NK-92 (cell line): ENCODE measurements around the gene DNER.
"Not testable (repeated sequence)": the region's sequence is repeated elsewhere in the genome, so short reads cannot be mapped to it uniquely, and the experiment has no call there.

Experiments used
- DNase-seq: peaks from one replicate; lab custom pipeline; 2025; ENCODE audit not compliant: unreplicated experiment; lab: John Stamatoyannopoulos, UW

The DNER gene

DNA sequence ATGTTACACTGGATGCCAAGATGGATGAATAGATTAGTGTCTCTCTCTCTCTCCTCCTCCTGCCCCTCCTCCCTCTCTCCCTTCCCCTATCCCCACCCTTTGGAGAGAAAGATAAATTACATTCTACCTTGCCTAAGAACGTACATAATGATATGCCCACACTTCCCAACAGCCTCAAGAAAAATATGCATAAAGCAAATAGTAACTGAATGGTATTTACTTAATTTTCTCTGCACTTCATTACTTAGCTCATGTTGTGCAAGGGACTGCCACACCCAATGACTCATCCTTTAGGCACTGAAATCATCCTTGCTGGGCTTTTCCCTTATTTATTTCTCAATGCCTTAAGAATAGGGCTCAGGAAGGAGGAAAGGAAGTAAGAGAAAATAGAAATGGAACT, 306.0 kb downstream of the DNER start:
- no peak for DNase-seq

DNA sequence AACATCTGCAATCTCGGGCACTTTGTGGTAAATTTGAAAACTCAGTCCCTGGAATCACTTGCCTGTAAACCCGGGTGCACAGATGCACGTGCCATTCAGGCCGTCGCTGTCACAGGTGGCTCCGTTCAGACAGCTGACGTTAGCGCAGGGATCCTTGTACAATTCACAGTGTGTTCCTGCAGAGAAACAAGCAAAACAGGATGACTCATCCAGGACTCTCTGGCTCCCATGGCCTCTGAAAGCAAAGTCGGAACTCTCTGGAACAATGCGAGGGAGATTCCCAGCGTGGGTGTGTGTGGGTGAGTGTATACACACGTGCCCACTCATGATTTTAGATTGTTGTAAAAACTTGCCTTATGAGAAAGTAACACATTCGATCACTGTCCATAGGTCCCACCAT, 307.2 kb downstream of the DNER start:
- DNase-seq = no peak

DNA sequence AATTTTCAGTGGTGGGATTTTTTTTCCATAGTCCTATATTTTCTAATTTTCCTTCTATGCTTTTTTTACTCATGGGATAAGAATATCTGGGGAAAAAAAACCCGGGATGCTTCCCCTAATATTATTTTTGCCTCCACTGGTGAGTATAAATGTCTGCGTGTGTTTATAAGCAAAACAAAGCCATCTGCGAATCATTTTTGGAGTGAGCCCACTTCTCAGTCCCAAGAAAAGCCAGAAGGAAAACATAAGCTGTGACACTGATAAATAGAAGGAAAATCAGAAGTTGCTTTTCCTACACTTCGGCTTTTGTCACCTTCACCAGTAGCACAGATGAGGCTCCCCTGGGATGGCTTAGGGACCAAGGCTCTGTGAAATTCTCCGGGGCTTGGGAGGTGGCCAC, 308.6 kb downstream of the DNER start:
- DNase-seq = no peak

DNA sequence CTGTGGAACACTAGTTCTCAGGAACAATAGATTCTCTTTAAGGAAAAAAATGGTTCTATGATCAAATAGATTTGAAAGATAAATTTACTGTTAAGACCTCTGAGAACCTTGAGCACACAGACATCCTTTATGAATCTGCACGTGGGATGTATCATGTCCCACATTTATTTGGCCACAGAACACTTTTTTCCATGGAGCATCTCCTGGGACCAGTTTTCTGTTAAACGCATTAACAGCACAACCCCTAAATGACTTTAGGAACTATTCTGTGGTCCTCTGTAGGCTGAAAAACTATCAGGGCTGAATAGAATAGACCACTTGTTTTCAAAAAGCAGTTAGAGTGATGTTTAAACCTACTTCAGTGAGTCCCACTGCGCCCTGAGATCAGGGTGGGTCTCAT, 311.1 kb downstream of the DNER start:
- no peak for DNase-seq

DNA sequence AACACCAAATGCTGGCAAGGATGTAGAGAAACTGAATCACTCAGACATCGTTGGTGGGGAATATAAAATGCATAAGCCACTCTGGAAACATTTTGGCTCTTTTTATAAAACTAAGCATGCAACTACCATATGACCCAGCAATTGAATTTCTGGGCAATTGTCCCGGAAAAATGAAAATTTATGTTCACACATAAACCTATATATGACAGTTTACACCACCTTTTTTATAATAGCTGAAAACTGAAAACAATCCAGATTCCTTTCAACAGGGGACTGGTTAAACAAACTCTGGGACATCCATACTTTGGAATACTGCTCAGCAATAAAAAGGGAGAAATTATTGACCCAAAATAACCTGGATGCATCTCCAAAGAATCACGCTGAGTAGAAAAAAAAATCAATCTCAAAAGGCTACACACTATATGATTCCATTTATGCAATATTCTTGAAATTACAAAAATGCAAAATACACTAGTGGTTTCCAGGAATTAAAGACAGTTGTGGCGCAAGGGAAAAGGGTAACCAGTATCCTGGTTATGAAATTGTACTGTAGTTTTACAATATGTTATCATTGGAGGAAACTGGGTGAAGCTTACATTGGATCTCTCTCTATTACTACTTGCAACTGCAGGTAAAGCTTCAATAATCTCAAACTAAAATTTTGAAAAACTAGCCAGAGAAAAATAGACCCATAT, 313.0 kb downstream of the DNER start:
- DNase-seq = no peak

DNA sequence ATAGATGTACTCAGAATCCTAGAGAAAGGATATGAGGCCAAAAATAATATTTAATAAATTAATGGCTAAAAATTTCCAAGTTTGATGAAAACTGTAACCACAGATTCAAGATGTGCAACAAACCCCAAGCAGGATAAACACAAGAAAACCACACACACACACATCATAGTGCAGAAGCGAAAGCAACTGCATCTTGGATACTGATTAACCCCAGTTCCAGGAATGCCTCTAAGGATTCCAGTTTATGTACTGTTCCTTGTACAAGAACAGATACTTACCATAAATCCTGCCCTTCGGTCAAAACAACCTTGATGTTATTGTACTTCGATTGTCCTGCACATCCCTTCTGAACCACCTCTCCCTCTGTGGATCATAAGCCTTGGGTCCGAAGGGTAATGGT, 320.4 kb downstream of the DNER start:
- DNase-seq = no peak

DNA sequence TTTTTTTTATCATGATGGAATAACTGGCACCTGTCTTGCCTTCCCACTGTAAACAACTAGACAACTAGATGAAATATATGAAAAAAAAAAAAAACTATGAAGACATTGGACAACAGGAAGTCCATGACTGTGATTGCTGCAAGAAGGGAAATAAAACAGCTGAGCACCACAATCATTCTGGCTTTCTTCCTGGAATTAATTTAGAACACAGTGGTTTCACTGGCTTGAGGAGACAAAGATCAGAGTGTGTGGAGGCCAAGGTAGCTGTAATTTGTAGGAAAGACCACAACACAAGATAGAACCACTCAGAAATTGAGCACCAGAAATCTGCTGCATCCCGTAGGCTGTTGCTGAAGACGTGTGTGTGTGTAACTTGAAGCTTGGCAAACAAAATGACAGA, 322.2 kb downstream of the DNER start:
- DNase-seq = no peak

DNA sequence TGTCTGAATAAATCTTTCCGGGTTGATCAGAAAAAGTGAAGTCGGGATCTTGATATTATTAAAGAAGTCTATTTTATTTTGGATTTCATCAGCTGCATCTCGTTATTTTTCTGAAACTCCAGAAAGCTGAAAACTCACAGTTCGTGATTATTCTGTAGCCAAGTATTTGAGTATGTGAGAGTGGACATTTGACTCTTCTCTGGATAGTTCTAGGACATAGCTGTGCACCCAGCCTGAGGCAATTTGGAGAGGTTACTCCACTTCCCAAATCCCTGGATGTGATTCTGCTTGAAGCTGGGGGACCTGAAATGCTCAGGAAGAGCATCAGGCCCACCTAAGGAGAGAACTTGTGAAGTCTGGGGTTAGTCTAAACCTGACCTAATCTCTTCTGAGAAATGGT, 325.6 kb downstream of the DNER start:
- DNase-seq = no peak

DNA sequence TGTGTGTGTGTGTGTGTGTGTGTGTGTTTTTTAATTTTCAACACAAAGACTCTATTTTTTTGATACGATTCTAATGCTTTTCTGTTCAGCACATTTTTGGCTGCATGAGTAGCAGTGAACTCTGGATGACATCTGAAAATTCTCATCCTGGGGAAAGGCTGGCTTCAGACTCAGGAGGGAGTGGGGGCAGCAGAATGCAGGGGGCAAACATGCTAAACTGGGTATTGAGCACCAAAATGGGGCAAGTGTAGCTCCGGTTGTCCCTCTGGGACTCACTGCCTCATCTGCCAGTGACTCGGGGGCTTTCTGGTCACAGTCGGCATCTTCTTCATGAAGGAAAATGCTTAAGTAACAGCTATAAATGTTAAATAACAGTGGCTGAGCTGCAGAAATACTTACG, 326.5 kb downstream of the DNER start:
- no peak for DNase-seq

DNA sequence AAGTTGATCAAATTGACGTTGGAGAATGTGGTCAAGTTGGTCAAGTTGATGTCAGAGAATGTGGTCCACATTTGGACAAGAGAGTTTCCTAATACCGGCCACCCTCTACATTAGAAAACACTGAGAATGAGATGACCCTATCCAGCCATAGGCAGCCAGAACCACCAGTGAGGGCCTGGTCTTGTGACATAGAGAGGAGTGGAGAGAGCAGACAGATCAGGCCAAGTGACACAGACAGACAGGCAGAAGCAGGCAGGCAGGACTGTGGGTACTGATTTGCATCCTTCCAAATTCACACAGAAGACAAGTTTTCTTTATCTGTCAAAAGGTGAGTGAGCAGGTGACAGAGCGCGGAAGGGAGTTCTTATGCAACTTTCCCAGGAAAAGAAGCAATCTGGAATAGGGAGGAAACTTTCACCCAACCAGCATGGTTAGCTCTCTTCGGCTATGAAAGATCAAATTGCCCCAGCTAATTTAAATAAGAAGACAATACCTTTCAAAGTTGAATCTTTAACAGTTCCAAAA, 334.2 kb downstream of the DNER start:
- DNase-seq = no peak

DNA sequence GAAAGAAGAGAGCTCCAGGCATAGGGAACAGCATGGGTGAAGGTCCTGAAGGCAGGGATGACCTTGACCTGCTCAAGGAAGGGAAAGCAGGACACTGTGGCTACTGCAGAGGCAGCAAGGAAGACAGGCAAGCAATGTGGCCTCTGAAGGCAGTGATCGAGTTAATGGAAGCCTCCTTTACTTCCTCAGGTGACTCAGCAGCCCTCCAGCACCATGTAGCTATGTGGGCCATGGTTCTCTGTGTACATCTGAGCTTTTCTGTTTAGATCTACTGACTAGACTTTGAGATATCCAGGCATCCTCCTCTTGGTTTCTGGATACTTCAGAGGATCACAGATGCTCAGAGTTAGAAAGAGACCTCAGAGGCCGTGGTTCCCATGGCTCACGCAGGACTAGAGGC, 336.0 kb downstream of the DNER start:
- DNase-seq = no peak

DNA sequence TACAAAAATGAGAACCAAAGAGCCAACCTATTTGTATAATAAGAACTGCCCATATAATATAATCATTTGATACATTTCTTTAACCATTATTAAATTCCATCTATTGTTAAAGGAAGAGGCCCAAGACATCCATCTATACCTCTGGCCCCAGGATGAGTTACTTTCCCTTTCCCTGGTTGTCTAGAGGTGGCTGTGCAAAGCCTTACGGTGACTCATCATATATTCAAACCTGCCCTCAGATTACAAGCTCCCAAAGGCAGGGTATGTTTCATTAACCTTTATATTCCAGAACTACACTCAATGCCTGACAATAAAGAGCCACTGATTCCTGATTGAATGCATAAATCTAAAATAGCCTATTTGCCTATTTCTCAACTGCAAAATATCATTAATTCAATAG, 337.5 kb downstream of the DNER start:
- DNase-seq = no peak

DNA sequence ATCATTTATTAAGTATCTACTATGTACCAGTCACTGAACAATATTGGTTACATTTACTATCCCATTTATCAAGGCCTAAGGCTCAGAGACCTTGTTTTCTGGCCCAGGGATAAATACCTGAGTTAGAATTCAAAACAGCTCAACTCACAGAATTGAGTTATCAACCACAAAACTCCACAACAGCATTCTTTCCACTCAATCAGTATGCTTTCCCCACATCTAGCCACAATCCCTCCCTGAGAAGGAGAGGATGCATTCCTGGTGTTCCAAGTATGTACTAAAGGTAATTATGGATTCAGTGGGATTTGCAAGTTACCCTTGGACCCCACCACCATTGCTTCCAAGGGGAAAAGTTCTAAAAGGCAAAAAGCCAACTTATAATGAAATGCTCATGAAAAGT, 339.1 kb downstream of the DNER start:
- no peak for DNase-seq

DNA sequence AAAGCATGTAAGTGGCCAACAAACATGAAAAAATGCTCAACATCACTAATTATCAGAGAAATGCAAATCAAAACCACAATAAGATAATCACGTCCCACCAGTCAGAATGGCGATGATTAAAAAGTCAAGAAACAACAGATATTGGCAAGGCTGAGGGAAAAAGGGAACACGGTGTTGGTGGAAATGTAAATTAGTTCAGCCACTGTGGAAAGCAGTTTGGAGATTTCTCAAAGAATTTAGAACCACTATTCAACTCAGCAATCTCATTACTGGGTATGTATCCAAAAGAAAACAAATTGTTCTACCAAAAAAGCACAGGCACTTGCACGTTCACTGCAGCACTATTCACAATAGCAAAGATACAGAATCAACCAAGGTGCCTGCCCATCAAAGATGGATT, 341.0 kb downstream of the DNER start:
- not testable (repeated sequence) for DNase-seq

DNA sequence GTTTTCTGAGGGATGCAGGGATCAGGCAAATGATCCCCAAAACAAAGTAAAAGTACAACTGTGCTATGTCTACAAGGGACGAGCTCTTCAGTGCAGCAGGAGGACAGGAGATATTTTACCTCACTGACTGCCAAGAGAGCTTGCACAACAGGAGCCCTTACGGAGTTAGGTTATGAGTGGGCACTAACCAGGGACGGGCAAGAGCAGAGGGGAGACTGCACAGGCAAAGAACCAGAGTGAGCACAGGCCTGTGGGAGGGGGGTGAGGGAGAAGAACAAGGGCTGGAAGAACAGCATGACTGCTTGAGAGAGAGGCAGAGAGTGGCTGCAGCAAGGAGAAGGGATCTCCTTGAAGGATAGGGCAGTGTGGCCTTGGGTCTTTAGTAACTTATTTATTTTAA, 342.1 kb downstream of the DNER start:
- no peak for DNase-seq

DNA sequence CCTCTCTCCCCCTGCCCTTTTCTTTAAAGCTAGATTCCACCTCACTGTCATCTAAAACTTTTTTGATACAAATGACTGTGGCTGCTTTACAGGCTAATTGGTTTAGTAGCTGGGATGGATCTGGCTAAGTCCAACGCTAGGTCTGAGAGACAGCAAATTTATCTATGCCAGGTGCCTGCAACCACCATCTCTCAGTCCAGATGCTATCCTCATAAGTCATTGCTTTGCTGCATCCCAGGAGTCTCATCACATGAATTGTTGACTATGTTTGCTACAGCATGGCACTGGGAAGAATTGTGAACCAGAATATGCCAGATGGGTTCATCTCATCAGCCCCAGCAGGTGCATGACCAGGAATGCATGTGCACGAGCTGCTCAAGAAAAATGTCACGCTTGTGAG, 343.3 kb downstream of the DNER start:
- DNase-seq = no peak

DNA sequence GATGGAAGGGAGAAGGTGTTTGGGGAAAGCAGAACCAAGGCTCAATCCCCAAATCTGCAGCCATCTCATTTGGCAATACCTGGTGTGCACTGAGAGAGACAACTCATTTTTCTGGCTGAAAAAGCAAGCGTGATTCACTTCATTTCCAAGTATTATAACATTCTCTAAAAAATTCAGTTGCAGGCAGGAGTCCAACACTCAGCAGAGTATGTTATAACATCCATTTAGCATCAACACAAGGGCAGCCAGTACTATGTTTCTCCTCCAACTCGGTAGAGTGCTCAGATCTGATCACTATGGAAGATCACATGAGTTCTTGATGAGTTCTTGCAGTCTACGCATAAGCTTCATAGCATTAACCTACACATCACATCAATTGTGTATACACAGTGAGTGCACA, 343.8 kb downstream of the DNER start:
- DNase-seq = no peak

DNA sequence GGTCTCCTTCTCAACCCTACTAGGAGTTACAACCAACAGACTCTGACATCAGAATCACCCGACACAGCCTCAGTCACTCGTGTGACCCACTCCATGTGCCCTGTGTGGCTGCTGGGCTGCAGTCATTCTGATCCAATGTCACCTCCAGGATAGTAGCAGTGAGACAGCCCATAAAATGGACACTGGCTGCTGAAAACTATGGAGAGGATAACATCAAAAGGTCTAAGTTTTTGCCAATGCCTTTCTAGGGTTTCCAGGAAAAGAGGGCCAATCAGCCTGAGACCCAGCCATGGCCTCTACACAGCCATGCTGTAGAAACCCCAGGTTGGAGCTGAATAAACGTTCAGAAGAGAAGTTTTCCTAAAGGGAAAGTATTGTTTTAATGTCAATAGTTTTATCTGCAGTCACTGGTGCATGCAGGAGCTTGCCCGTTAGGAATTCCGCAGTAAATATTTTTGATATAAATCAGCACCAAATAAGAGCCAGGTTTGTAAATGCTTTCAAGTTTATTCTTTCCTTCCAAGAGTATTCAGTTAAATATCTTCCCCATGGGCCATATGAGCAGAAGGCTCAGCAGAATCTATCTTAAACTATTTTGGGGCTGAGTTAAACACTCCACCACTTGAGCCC, 351.1 kb downstream of the DNER start:
- no peak for DNase-seq

DNA sequence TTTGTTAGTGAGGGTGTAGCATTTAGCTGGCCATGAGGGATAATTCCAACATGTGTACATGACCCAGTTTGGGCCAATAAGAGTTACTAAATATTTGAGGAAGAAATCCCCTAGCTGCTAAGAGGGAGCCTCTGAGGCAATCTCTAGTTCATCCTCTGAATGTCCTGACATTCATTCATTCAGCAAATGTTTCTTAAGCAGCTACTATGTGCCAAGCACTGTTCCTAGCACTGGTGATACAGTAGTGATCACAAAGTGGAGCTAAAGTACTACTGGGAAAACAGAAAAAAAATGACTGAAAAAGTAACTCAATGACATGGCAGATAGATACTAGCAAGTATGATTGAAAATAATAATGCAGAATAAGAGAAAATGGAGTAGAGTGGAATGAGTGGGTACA, 363.5 kb downstream of the DNER start:
- DNase-seq = no peak

DNA sequence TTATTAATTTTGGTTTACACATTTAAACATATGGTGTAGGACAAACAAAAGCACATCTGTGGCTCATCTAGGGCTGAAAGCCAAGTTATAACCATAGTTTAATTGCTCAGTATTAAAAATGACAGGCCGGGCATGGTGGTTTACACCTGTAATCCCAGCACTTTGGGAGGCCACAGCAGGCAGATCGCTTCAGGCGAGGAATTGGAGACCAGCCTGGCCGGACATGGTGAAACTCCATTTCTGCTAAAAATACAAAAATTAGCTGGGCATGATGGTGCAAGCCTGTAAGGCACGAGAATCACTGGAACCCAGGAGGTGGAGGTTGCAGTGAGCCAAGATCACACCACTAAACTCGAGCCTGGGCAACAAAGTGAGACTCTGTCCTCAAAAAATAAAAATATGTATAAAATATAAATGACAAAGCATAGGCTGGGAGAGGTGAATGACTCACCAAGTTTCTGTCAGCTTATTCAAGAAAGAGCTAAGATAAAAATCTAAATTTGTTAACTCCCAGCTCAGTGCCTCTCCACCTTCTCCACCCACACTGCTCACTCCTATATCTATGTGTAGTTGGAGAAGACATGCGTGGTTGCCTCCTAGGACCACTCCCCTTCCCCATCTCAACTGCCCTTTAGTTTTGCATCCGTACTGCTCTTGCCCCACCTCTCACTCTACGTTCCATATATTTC, 364.1 kb downstream of the DNER start:
- no peak for DNase-seq

DNA sequence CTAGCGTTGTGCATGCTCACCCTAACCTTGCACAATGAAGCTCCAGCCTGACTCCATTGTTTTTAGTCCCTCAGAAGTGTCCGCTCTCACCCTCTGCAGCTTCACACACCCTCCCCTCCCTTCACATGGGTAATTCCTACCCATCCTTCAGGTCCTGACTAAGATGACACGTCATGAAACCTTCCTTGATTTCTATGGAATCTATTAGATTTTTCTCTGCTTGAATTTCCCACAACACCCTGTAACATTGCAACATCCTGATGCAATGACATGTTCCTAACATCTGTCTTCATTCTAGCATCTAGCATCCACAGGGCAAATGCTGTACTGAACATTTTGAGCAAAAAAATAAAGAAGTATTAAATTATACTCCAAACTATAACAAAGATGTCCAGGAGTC, 366.2 kb downstream of the DNER start:
- no peak for DNase-seq

DNA sequence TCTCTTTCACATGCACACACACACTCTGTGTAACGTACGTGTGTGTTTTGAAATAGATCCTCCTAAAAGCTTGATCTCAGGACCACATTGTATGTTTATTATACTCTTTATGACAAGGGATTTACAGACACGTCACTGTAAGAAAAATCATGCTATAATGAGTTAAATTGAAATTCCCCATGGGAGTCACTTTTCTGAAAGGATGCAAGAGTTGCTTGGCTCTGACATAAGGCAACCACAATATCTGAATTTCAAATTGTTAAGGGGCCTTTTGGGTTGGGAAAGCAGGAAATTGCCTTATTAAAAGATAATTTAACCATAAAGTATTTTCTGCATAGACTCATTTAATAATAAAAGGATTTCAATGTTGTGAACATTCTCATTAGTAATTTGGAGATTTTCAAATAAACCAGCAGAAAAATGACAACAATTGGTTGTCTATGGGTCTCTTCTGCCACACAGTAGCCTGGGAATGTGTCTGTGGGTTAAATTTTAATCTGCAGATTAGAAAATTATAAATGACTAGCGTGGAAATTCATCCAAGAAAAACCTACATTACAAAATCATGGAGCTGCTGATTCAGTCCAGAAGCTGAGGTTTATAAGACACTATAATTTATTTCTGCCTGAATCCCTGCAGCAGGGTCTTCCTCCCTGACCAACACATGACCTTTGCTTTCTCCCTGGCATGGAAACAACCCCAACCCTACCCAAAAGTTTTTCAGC, 367.4 kb downstream of the DNER start:
- DNase-seq = no peak
